ENCODE data around the gene TUBGCP6.

DNA sequence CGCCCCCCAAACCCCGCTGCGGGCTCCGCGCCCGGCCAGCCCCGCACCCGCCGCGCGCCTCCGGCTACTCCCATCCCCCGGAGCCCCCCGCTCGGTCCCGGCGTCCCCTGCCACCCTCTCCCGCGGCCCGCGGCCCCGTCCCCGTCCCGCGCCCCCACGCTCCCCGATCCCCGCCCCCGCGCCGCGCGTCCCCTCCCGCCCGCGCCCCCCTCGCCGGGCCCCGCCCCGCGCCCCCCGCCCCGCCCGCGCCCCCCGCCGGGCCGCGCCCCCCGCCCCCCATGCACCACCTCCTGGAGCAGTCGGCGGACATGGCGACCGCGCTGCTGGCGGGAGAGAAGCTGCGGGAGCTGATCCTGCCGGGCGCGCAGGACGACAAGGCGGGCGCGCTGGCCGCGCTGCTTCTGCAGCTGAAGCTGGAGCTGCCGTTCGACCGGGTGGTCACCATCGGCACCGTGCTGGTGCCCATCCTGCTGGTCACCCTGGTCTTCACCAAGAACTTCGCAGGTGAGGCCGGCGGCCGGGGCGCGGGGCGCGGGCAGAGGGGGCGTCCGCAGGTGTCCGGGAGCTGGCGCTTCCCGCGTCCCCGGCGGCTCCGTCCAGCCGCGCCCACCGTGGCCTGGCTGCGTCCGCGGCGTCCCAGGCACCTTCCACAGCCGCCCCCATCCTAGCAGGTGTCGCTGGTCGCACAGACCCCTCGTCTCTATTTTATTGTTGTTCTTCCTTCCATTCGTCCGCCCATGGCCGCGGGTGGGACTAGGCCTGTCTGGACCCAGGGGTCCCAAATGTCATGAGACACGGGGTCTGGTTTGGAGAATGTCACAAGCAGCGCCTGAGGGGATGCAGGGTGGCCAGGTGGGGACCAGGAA lies 74.1 kb downstream of the TUBGCP6 start, which contains the start of gene PANX2:
- TF ChIP-seq ZNF70 (CRISPR knock-in tag; IDR thresholded peaks at IDR 0.05), result no peak
- TF ChIP-seq ESRRG (CRISPR knock-in tag; IDR thresholded peaks at IDR 0.05), result no peak
- TF ChIP-seq PPARA (CRISPR knock-in tag; IDR thresholded peaks at IDR 0.05; ENCODE audit: borderline replicate concordance), result no peak
- no peak for TF ChIP-seq RARB (CRISPR knock-in tag; IDR thresholded peaks at IDR 0.05)
- TF ChIP-seq, protein P1, sequence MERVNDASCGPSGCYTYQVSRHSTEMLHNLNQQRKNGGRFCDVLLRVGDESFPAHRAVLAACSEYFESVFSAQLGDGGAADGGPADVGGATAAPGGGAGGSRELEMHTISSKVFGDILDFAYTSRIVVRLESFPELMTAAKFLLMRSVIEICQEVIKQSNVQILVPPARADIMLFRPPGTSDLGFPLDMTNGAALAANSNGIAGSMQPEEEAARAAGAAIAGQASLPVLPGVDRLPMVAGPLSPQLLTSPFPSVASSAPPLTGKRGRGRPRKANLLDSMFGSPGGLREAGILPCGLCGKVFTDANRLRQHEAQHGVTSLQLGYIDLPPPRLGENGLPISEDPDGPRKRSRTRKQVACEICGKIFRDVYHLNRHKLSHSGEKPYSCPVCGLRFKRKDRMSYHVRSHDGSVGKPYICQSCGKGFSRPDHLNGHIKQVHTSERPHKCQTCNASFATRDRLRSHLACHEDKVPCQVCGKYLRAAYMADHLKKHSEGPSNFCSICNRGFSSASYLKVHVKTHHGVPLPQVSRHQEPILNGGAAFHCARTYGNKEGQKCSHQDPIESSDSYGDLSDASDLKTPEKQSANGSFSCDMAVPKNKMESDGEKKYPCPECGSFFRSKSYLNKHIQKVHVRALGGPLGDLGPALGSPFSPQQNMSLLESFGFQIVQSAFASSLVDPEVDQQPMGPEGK (CRISPR knock-in tag; IDR thresholded peaks at IDR 0.05; ENCODE audit: borderline replicate concordance), result no peak
- TF ChIP-seq OSR1 (CRISPR knock-in tag; IDR thresholded peaks at IDR 0.05), result no peak
- TF ChIP-seq TCF4 (CRISPR knock-in tag; IDR thresholded peaks at IDR 0.05; ENCODE audit: borderline replicate concordance), result no peak
- no peak for TF ChIP-seq CSDC2 (CRISPR knock-in tag; IDR thresholded peaks at IDR 0.05)
- no peak for TF ChIP-seq ARNTL (CRISPR knock-in tag; IDR thresholded peaks at IDR 0.05; ENCODE audit: borderline replicate concordance, low read depth)
- no peak for TF ChIP-seq SNAI2 (CRISPR knock-in tag; IDR thresholded peaks at IDR 0.05)
- TF ChIP-seq, protein P2, sequence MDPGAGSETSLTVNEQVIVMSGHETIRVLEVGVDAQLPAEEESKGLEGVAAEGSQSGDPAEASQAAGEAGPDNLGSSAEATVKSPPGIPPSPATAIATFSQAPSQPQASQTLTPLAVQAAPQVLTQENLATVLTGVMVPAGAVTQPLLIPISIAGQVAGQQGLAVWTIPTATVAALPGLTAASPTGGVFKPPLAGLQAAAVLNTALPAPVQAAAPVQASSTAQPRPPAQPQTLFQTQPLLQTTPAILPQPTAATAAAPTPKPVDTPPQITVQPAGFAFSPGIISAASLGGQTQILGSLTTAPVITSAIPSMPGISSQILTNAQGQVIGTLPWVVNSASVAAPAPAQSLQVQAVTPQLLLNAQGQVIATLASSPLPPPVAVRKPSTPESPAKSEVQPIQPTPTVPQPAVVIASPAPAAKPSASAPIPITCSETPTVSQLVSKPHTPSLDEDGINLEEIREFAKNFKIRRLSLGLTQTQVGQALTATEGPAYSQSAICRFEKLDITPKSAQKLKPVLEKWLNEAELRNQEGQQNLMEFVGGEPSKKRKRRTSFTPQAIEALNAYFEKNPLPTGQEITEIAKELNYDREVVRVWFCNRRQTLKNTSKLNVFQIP (CRISPR knock-in tag; IDR thresholded peaks at IDR 0.05; ENCODE audit: borderline replicate concordance, low read depth), result no peak
- TF ChIP-seq, protein P3, sequence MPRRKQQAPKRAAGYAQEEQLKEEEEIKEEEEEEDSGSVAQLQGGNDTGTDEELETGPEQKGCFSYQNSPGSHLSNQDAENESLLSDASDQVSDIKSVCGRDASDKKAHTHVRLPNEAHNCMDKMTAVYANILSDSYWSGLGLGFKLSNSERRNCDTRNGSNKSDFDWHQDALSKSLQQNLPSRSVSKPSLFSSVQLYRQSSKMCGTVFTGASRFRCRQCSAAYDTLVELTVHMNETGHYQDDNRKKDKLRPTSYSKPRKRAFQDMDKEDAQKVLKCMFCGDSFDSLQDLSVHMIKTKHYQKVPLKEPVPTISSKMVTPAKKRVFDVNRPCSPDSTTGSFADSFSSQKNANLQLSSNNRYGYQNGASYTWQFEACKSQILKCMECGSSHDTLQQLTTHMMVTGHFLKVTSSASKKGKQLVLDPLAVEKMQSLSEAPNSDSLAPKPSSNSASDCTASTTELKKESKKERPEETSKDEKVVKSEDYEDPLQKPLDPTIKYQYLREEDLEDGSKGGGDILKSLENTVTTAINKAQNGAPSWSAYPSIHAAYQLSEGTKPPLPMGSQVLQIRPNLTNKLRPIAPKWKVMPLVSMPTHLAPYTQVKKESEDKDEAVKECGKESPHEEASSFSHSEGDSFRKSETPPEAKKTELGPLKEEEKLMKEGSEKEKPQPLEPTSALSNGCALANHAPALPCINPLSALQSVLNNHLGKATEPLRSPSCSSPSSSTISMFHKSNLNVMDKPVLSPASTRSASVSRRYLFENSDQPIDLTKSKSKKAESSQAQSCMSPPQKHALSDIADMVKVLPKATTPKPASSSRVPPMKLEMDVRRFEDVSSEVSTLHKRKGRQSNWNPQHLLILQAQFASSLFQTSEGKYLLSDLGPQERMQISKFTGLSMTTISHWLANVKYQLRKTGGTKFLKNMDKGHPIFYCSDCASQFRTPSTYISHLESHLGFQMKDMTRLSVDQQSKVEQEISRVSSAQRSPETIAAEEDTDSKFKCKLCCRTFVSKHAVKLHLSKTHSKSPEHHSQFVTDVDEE (CRISPR knock-in tag; IDR thresholded peaks at IDR 0.05), result no peak

All from SK-N-SH treated with all-trans-retinoic acid at 6 μM for 48 hours (cell line).